K562 (cell line): ENCODE measurements around the gene SAFB. TPM values are rescaled to one million over a fixed set of nuclear protein-coding genes. Genes with fewer than 3 reads are reported as not detected.

ENCODE experiments used
- ATAC-seq: fragments of 200-7000 bp; cut with Tn5 transposase; 3 replicates; pipeline ENCODE4 v1.9.1; 2020; ENCODE audit warnings: moderate library complexity
- BruUV-seq: library from RNA; stranded (reverse); fragments of 400-500 nt; replicated peaks from 2 replicates; lab custom pipeline; 2021; lab: Mats Ljungman, UMichigan
- CTCF ChIA-PET: fragments of 300-600 bp; formaldehyde crosslinking; extraction: SDS; loops from one replicate; lab custom pipeline; 2021; ENCODE audit warnings: low intra/inter-chr PET ratio; lab: Yijun Ruan, JAX
- POLR2A ChIA-PET: fragments of 300-600, 350-650 bp; sonication (Branson Sonifier 250); formaldehyde crosslinking; extraction: SDS; loops from one replicate; lab custom pipeline; 2021; ENCODE audit warnings: antibody characterized with exemption, inconsistent platforms; lab: Yijun Ruan, JAX
- DNase-seq, 4 experiments: peaks; one replicate each; pipeline versions ENCODE4 v3.0.0 to v3.0.0-alpha.2; 2011 to 2018; ENCODE audit warnings: low spot score in 3 of 4, mixed read lengths in 3 of 4; ENCODE audit errors: extremely low read depth in 1 of 4
- FAIRE-seq: peaks from 2 replicates; lab custom pipeline; 2011; peaks lifted over from hg19 to GRCh38; lab: Jason Lieb, UNC
- H2AFZ ChIP-seq: 2 replicates; pipeline ENCODE4 v1.6.0; 2011; ENCODE audit warnings: low read depth, low read length, control low read depth, inconsistent platforms
- H3K27ac ChIP-seq: fragments of 200-600 bp; 3 replicates; pipeline ENCODE4 v1.8.0; 2011; ENCODE audit warnings: low read depth, mild to moderate bottlenecking, control low read depth, inconsistent platforms, low read length, moderate library complexity, mixed read lengths; ENCODE audit errors: extremely low read depth
- H3K27me3 ChIP-seq, 2 experiments: fragments of 300-600 bp in 1 of 2; 2 replicates in 1 of 2; 3 replicates in 1 of 2; pipeline versions ENCODE4 v1.6.0 to v1.8.0; 2011; ENCODE audit warnings: inconsistent platforms in 2 of 2, low read length in 2 of 2, mild to moderate bottlenecking in 1 of 2, mixed read lengths in 1 of 2, moderate library complexity in 1 of 2; ENCODE audit not compliant: control insufficient read depth in 2 of 2, insufficient read depth in 2 of 2
- H3K36me3 ChIP-seq: fragments of 300-600 bp; 3 replicates; pipeline ENCODE4 v1.8.0; 2011; ENCODE audit warnings: mild to moderate bottlenecking, low read length, inconsistent platforms; ENCODE audit not compliant: control insufficient read depth, insufficient read depth
- H3K4me1 ChIP-seq, 2 experiments: fragments of 200-600 bp in 1 of 2; replicated peaks in 1 of 2; 2 replicates in 1 of 2; 3 replicates in 1 of 2; pipeline versions ENCODE4 v1.5.1 to v1.8.0; 2011; ENCODE audit warnings: inconsistent platforms in 2 of 2, low read length in 2 of 2, mild to moderate bottlenecking in 1 of 2, mixed read lengths in 1 of 2, moderate library complexity in 1 of 2; ENCODE audit not compliant: control insufficient read depth in 2 of 2, insufficient read depth in 2 of 2
- H3K4me2 ChIP-seq: 2 replicates; pipeline ENCODE4 v1.6.1; 2011; ENCODE audit warnings: low read length, control low read depth, inconsistent platforms, mixed read lengths; ENCODE audit not compliant: insufficient read depth
- H3K4me3 ChIP-seq: fragments of 200-600 bp; sonication (generic), shearing (Covaris generic); 2 replicates; pipeline ENCODE4 v1.5.1; 2016; ENCODE audit warnings: control low read depth, inconsistent platforms
- H3K79me2 ChIP-seq: fragments of 200-600 bp; 3 replicates; pipeline ENCODE4 v1.8.0; 2011; ENCODE audit warnings: low read length, inconsistent platforms; ENCODE audit not compliant: control insufficient read depth, insufficient read depth
- H3K9ac ChIP-seq, 2 experiments: 2 replicates each; pipeline versions ENCODE4 v1.6.0 to v1.6.1; 2011; ENCODE audit warnings: low read depth in 2 of 2, low read length in 2 of 2, control low read depth in 1 of 2, inconsistent platforms in 1 of 2, mild to moderate bottlenecking in 1 of 2, mixed read lengths in 1 of 2; ENCODE audit not compliant: insufficient read depth in 1 of 2
- H3K9me1 ChIP-seq: one replicate; pipeline ENCODE4 v1.6.0; 2011; ENCODE audit warnings: inconsistent platforms, mild to moderate bottlenecking, low read length, moderate library complexity; ENCODE audit not compliant: control insufficient read depth, insufficient read depth
- H3K9me3 ChIP-seq: replicated peaks from 2 replicates; pipeline ENCODE4 v1.5.1; 2011; ENCODE audit warnings: low read depth, low read length, inconsistent platforms; ENCODE audit not compliant: control insufficient read depth, insufficient read depth
- H4K20me1 ChIP-seq: replicated peaks from 2 replicates; pipeline ENCODE4 v1.6.1; 2011; ENCODE audit warnings: low read length, inconsistent platforms, mixed read lengths; ENCODE audit not compliant: control insufficient read depth, insufficient read depth
- BRD9 ChIP-seq: fragments of 450-650 bp; IDR thresholded peaks from 2 replicates; pipeline ENCODE4 v1.6.1; 2018; ENCODE audit warnings: low read depth; ENCODE audit not compliant: partially characterized antibody
- C11orf30 ChIP-seq: fragments of 450-650 bp; IDR thresholded peaks from 2 replicates; pipeline ENCODE4 v1.6.1; 2016; ENCODE audit warnings: low read depth, mild to moderate bottlenecking
- HMGN3 ChIP-seq: IDR thresholded peaks from 2 replicates; pipeline ENCODE4 v1.6.1; 2011; ENCODE audit warnings: borderline replicate concordance, low read depth, mild to moderate bottlenecking, mixed read lengths, low read length; ENCODE audit not compliant: insufficient read length; ENCODE audit errors: extremely low read depth
- KAT7 ChIP-seq: sonication (generic); formaldehyde crosslinking; IDR thresholded peaks from 2 replicates; pipeline ENCODE4 v1.8.0; 2022; ENCODE audit warnings: missing genetic modification reagents, mild to moderate bottlenecking, borderline replicate concordance
- POLR2A ChIP-seq: fragments of 450-650 bp; conservative IDR thresholded peaks from 2 replicates; pipeline ENCODE4 v1.6.1; 2016
- POLR2G ChIP-seq: fragments of 200-400 bp; formaldehyde crosslinking; IDR thresholded peaks from 2 replicates; pipeline ENCODE4 v1.6.1; 2017; ENCODE audit warnings: low read depth, mild to moderate bottlenecking, antibody characterized with exemption, low read length, moderate library complexity
- POLR3G ChIP-seq: IDR thresholded peaks from 2 replicates; pipeline ENCODE4 v1.6.1; 2011; ENCODE audit not compliant: insufficient read length, insufficient replicate concordance; ENCODE audit errors: extremely low read depth
- RBM22 ChIP-seq: fragments of 200-400 bp; formaldehyde crosslinking; IDR thresholded peaks from 2 replicates; pipeline ENCODE4 v1.6.1; 2018; ENCODE audit warnings: low read length, low read depth; ENCODE audit not compliant: poor library complexity, severe bottlenecking
- SFPQ ChIP-seq: fragments of 200-400 bp; formaldehyde crosslinking; IDR thresholded peaks from 2 replicates; pipeline ENCODE4 v1.6.1; 2017; ENCODE audit warnings: mild to moderate bottlenecking, low read depth, low read length, moderate library complexity
- SMARCE1 ChIP-seq: fragments of 450-650 bp; IDR thresholded peaks from 2 replicates; pipeline ENCODE4 v1.7.1; 2016; ENCODE audit warnings: mild to moderate bottlenecking
- SUPT5H ChIP-seq: fragments of 450-650 bp; IDR thresholded peaks from 2 replicates; pipeline ENCODE4 v1.6.1; 2016
- TARDBP ChIP-seq: fragments of 450-650 bp; IDR thresholded peaks from 2 replicates; pipeline ENCODE4 v1.6.1; 2016
- TFAP4 ChIP-seq: sonication (generic); formaldehyde crosslinking; IDR thresholded peaks from 2 replicates; pipeline ENCODE4 v1.8.0; 2022; ENCODE audit warnings: missing genetic modification reagents, mild to moderate bottlenecking, moderate library complexity, borderline replicate concordance
- ZNF384 ChIP-seq: IDR thresholded peaks from 2 replicates; pipeline ENCODE4 v1.6.1; 2012; ENCODE audit warnings: low read depth, low read length, improper control_type of control experiment
- ZNF583 ChIP-seq: fragments of 250-450 bp; sonication (Bioruptor Pico); IDR thresholded peaks from 2 replicates; pipeline ENCODE4 v1.4.0; 2020
- WGBS: fragments of 100-300 bp; shearing (Covaris generic); methylation state at CpG from one replicate; pipeline ENCODE4 v1.1.6; 2016; ENCODE audit warnings: low coverage, mixed read lengths; ENCODE audit not compliant: insufficient coverage; ENCODE audit errors: missing lambda C conversion rate; 5-methylcytosine and 5-hydroxymethylcytosine counted together
- in situ Hi-C: fragments of 300-500 bp; cut with MboI; formaldehyde crosslinking; loops from 4 replicates; pipeline ENCODE4 v1.15.0; 2018; ENCODE audit warnings: inconsistent platforms, mixed read lengths
- intact Hi-C: fragments of 100-400 bp; cut with micrococcal nuclease; formaldehyde crosslinking; loops from 2 replicates; pipeline ENCODE4 v1.14.2; 2022
- polyA plus RNA-seq, 8 experiments: library from polyadenylated mRNA; depleted of rRNA in 4 of 8; stranded (reverse) in 5 of 8; unstranded in 3 of 8; fragments of >200 nt; fragmentation: Nextera tagmentation in 2 of 8; fragmentation: Illumina TruSeq in 1 of 8; extraction: Ambion mirVana in 2 of 8; extraction: Trizol in 1 of 8; gene quantifications; 2 replicates each; pipeline versions ENCODE4 v1.2.1 to v1.2.3, GENCODE V29; 2011 to 2014; ENCODE audit warnings: inconsistent platforms in 1 of 8, missing spikeins in 1 of 8
- total RNA-seq, 7 experiments: library from RNA; depleted of rRNA in 6 of 7; stranded (reverse); fragments of >200 nt in 6 of 7; fragmentation: Illumina TruSeq in 2 of 7; extraction: Trizol in 2 of 7; gene quantifications; 2 replicates each; pipeline versions ENCODE4 v1.2.1 to v1.2.3, GENCODE V29; 2011 to 2021; ENCODE audit warnings: low replicate concordance in 1 of 7
- TF ChIP-seq, protein P1 (sequence below): IDR thresholded peaks from 3 replicates; pipeline ENCODE4 v1.6.1; 2011; ENCODE audit warnings: borderline replicate concordance, mild to moderate bottlenecking, moderate library complexity; ENCODE audit not compliant: insufficient read length; ENCODE audit errors: extremely low read depth

Gene SAFB
- total and polyA plus RNA-seq, 9 of the 15 experiments (the other 6 are each of a cell fraction or from before 2014, with no cell fraction given) = 1.1 to 151 (median 83.1) TPM

- H3K27ac ChIP-seq = peak overlapping the region; percentile 85; the same call in 1 of the 3 replicates
- in situ Hi-C loops = no loop called here
- ATAC-seq = peak; percentile 12; the same call in 1 of the 3 replicates
- H3K4me2 ChIP-seq = peak overlapping the region; percentile 40; the same call in 1 of the 2 replicates
- peaks cover 14 to 41% of the 10 kb centered on the region in 2 experiments for H3K4me1 ChIP-seq
- H2AFZ ChIP-seq = no peak overlapping the region
- BruUV-seq = no TSS peak
- peak overlapping the region in 1 of 2 experiments; percentile 87; a peak in 2 of 4 replicates for H3K9ac ChIP-seq
- H3K36me3 ChIP-seq = peaks cover 82% of the 10 kb centered on the region; the same call in 2 of the 3 replicates
- H3K9me1 ChIP-seq = no peaks in the 10 kb centered on the region
- CTCF ChIA-PET = interaction anchor here (0.6 kb wide), 1 partner anchor 38 kb away, joined by 4 read pairs; no protein-coding TSS in a partner anchor
- POLR2A ChIA-PET = interaction anchor here (0.6 to 1.5 kb wide), 9 partner anchors 13 to 714 kb away, joined by 3 to 7 read pairs (median 4); partner anchors contain the start of genes SAFB and SAFB2
- no peak overlapping the region for H3K4me3 ChIP-seq
- H3K27me3 ChIP-seq = no peaks in the 10 kb centered on the region
- peaks cover 3% of the 10 kb centered on the region; the same call in 2 of the 3 replicates for H3K79me2 ChIP-seq
- FAIRE-seq = no peak
- 80% methylated on average over 21 of the region's 26 CpGs for WGBS
- intact Hi-C loops = no loop called here
- H3K9me3 ChIP-seq = no peaks in the 10 kb centered on the region
- no peaks in the 10 kb centered on the region; the same call in 1 of the 2 replicates for H4K20me1 ChIP-seq
- DNase-seq = no peak
- peak; percentile 45; the same call in 1 of the 2 replicates for TF ChIP-seq POLR2A
- peak; percentile 46 for TF ChIP-seq RBM22
- TF ChIP-seq TFAP4 = 0 out of 2 replicates have a peak, but pooled peaks have one; percentile 11
- no peak for TF ChIP-seq KAT7 (CRISPR knock-in tag)
- TF ChIP-seq, protein P1, sequence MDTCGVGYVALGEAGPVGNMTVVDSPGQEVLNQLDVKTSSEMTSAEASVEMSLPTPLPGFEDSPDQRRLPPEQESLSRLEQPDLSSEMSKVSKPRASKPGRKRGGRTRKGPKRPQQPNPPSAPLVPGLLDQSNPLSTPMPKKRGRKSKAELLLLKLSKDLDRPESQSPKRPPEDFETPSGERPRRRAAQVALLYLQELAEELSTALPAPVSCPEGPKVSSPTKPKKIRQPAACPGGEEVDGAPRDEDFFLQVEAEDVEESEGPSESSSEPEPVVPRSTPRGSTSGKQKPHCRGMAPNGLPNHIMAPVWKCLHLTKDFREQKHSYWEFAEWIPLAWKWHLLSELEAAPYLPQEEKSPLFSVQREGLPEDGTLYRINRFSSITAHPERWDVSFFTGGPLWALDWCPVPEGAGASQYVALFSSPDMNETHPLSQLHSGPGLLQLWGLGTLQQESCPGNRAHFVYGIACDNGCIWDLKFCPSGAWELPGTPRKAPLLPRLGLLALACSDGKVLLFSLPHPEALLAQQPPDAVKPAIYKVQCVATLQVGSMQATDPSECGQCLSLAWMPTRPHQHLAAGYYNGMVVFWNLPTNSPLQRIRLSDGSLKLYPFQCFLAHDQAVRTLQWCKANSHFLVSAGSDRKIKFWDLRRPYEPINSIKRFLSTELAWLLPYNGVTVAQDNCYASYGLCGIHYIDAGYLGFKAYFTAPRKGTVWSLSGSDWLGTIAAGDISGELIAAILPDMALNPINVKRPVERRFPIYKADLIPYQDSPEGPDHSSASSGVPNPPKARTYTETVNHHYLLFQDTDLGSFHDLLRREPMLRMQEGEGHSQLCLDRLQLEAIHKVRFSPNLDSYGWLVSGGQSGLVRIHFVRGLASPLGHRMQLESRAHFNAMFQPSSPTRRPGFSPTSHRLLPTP = no peak
- TF ChIP-seq TARDBP = no peak
- TF ChIP-seq C11orf30 = no peak
- TF ChIP-seq BRD9 = no peak
- no peak for TF ChIP-seq SFPQ
- no peak for TF ChIP-seq ZNF384
- TF ChIP-seq POLR3G = no peak
- TF ChIP-seq POLR2G = peak; percentile 4; the same call in 1 of the 2 replicates
- TF ChIP-seq ZNF583 (CRISPR knock-in tag) = no peak
- no peak for TF ChIP-seq HMGN3
- 0 out of 2 replicates have a peak, but pooled peaks have one; percentile 25 for TF ChIP-seq SUPT5H
- TF ChIP-seq SMARCE1 = no peak
Observed at GRCh38 chr19:5586300-5587070, 36.4 kb upstream of the SAFB start.
